GM19023 (cell line): Measurements from ENCODE around the gene ATXN10.
"Not testable (repeated sequence)": the region's sequence is repeated elsewhere in the genome, so short reads cannot be mapped to it uniquely, and the experiment has no call there.

ENCODE experiments used
- ATAC-seq: cut with Tn5 transposase; IDR thresholded peaks from one replicate; pipeline ENCODE4 v1.9.1; 2021; ENCODE audit warnings: mild to moderate bottlenecking, moderate library complexity; ENCODE audit not compliant: unreplicated experiment

The ATXN10 gene

GRCh38 chr22:45707605-45708004 is 36.0 kb downstream of the ATXN10 start:
- no peak for ATAC-seq

- no peak for ATAC-seq
Measured at GRCh38 chr22:45708145-45708544, 36.5 kb downstream of the ATXN10 start.

GRCh38 chr22:45709060-45709739 is 37.6 kb downstream of the ATXN10 start:
- no peak for ATAC-seq

GRCh38 chr22:45709866-45710265 is 38.2 kb downstream of the ATXN10 start:
- ATAC-seq, result no peak

GRCh38 chr22:45710469-45710868 is 38.8 kb downstream of the ATXN10 start:
- no peak for ATAC-seq

- not testable (repeated sequence) for ATAC-seq
Measured at GRCh38 chr22:45714390-45714789, 42.8 kb downstream of the ATXN10 start.

GRCh38 chr22:45717789-45718188 is 46.2 kb downstream of the ATXN10 start:
- ATAC-seq, result no peak

- ATAC-seq, result no peak
Measured at GRCh38 chr22:45718391-45718790, 46.8 kb downstream of the ATXN10 start.

GRCh38 chr22:45720839-45721378 is 49.3 kb downstream of the ATXN10 start:
- ATAC-seq, result no peak

- no peak for ATAC-seq
Measured at GRCh38 chr22:45722006-45722405, 50.4 kb downstream of the ATXN10 start.

- ATAC-seq, result no peak
Measured at GRCh38 chr22:45726081-45726480, 54.4 kb downstream of the ATXN10 start.

GRCh38 chr22:45731041-45731797 is 59.6 kb downstream of the ATXN10 start:
- ATAC-seq, result no peak

GRCh38 chr22:45731798-45732495 is 60.3 kb downstream of the ATXN10 start:
- no peak for ATAC-seq

GRCh38 chr22:45735273-45735672 is 63.6 kb downstream of the ATXN10 start:
- ATAC-seq, result no peak

- no peak for ATAC-seq
Measured at GRCh38 chr22:45738206-45738605, 66.6 kb downstream of the ATXN10 start.

GRCh38 chr22:45740236-45740635 is 68.6 kb downstream of the ATXN10 start:
- no peak for ATAC-seq

- no peak for ATAC-seq
Measured at GRCh38 chr22:45742866-45743450, 71.3 kb downstream of the ATXN10 start.

GRCh38 chr22:45743687-45744086 is 72.1 kb downstream of the ATXN10 start:
- ATAC-seq, result no peak

GRCh38 chr22:45744442-45744841 is 72.8 kb downstream of the ATXN10 start:
- no peak for ATAC-seq

GRCh38 chr22:45750626-45751025 is 79.0 kb downstream of the ATXN10 start:
- ATAC-seq, result no peak

GRCh38 chr22:45752036-45752435 is 80.4 kb downstream of the ATXN10 start:
- no peak for ATAC-seq
